H9 (cell line): ENCODE data around the gene ODAD3. TPM values are rescaled to one million over a fixed set of nuclear protein-coding genes. Genes with fewer than 3 reads are reported as not detected.
A peak's percentile ranks its signal among the peaks of the same experiment; 100 is the strongest.

Source experiments
- DNase-seq: peaks from one replicate; pipeline ENCODE4 v3.0.0-alpha.2; 2017
- H2AFZ ChIP-seq: one replicate; pipeline ENCODE4 v1.6.1; 2013; ENCODE audit warnings: mild to moderate bottlenecking, low read length, control low read depth, moderate library complexity
- H2AK5ac ChIP-seq: 2 replicates; pipeline ENCODE4 v1.6.1; 2013; ENCODE audit warnings: low read length, control low read depth, mixed read lengths; ENCODE audit not compliant: insufficient read length
- H2BK120ac ChIP-seq: one replicate; pipeline ENCODE4 v1.6.1; 2013; ENCODE audit warnings: low read depth, mild to moderate bottlenecking, low read length, control low read depth, inconsistent platforms; ENCODE audit not compliant: poor library complexity, severe bottlenecking
- H2BK12ac ChIP-seq: 2 replicates; pipeline ENCODE4 v1.6.1; 2013; ENCODE audit warnings: low read length, control low read depth, mixed read lengths, low read depth; ENCODE audit not compliant: insufficient read length
- H2BK15ac ChIP-seq: 2 replicates; pipeline ENCODE4 v1.6.1; 2013; ENCODE audit warnings: low read depth, low read length, control low read depth
- H2BK20ac ChIP-seq: one replicate; pipeline ENCODE4 v1.6.1; 2013; ENCODE audit warnings: low read depth, mild to moderate bottlenecking, low read length, control low read depth, inconsistent platforms; ENCODE audit not compliant: poor library complexity, severe bottlenecking
- H2BK5ac ChIP-seq: 2 replicates; pipeline ENCODE4 v1.6.1; 2013; ENCODE audit warnings: low read length, control low read depth, mixed read lengths; ENCODE audit not compliant: insufficient read length
- H3K14ac ChIP-seq: 2 replicates; pipeline ENCODE4 v1.6.1; 2013; ENCODE audit warnings: low read length, control low read depth; ENCODE audit not compliant: insufficient read depth
- H3K18ac ChIP-seq: 2 replicates; pipeline ENCODE4 v1.6.1; 2013; ENCODE audit warnings: low read depth, mild to moderate bottlenecking, mixed read lengths, low read length, control low read depth; ENCODE audit not compliant: insufficient read length
- H3K23ac ChIP-seq: 2 replicates; pipeline ENCODE4 v1.6.1; 2013; ENCODE audit warnings: low read length, control low read depth, mixed read lengths, low read depth; ENCODE audit not compliant: insufficient read length
- H3K23me2 ChIP-seq: 2 replicates; pipeline ENCODE4 v1.6.1; 2013; ENCODE audit warnings: low read depth, mild to moderate bottlenecking, mixed read lengths, low read length, control low read depth; ENCODE audit not compliant: insufficient read length, poor library complexity, severe bottlenecking
- H3K27ac ChIP-seq: 2 replicates; pipeline ENCODE4 v1.5.1; 2013; ENCODE audit warnings: low read length, control low read depth, mixed read lengths, low read depth; ENCODE audit not compliant: insufficient read length
- H3K27me3 ChIP-seq: 2 replicates; pipeline ENCODE4 v1.6.1; 2013; ENCODE audit warnings: low read length, control low read depth, inconsistent platforms; ENCODE audit not compliant: insufficient read depth
- H3K4ac ChIP-seq: 2 replicates; pipeline ENCODE4 v1.6.1; 2013; ENCODE audit warnings: low read depth, mild to moderate bottlenecking, control low read depth, inconsistent platforms, low read length, moderate library complexity
- H3K4me1 ChIP-seq: 2 replicates; pipeline ENCODE4 v1.6.1; 2013; ENCODE audit warnings: low read length, control low read depth, inconsistent platforms; ENCODE audit not compliant: insufficient read depth
- H3K4me2 ChIP-seq: 2 replicates; pipeline ENCODE4 v1.6.1; 2013; ENCODE audit warnings: low read length, control low read depth, mixed read lengths; ENCODE audit not compliant: insufficient read length, insufficient read depth
- H3K56ac ChIP-seq: 2 replicates; pipeline ENCODE4 v1.6.1; 2013; ENCODE audit warnings: low read depth, mild to moderate bottlenecking, mixed read lengths, low read length, control low read depth; ENCODE audit not compliant: insufficient read length
- H3K79me1 ChIP-seq: 2 replicates; pipeline ENCODE4 v1.6.1; 2013; ENCODE audit warnings: low read depth, mild to moderate bottlenecking, moderate library complexity, low read length, control low read depth, inconsistent platforms; ENCODE audit not compliant: insufficient read depth, poor library complexity, severe bottlenecking
- H3K79me2 ChIP-seq: 2 replicates; pipeline ENCODE4 v1.6.1; 2013; ENCODE audit warnings: low read length, control low read depth, inconsistent platforms; ENCODE audit not compliant: insufficient read depth
- H3K9ac ChIP-seq: 2 replicates; pipeline ENCODE4 v1.6.1; 2013; ENCODE audit warnings: low read length, control low read depth, mixed read lengths; ENCODE audit not compliant: insufficient read length; ENCODE audit errors: extremely low read depth
- H3K9me3 ChIP-seq: one replicate; pipeline ENCODE4 v1.6.1; 2013; ENCODE audit warnings: low read depth, low read length, inconsistent platforms; ENCODE audit not compliant: control insufficient read depth
- H3T11ph ChIP-seq: one replicate; pipeline ENCODE4 v1.6.1; 2013; ENCODE audit warnings: mild to moderate bottlenecking, low read length, control low read depth, inconsistent platforms
- H4K20me1 ChIP-seq: one replicate; pipeline ENCODE4 v1.6.1; 2013; ENCODE audit not compliant: control insufficient read depth, insufficient read length, insufficient read depth
- H4K5ac ChIP-seq: 2 replicates; pipeline ENCODE4 v1.6.1; 2013; ENCODE audit warnings: low read depth, mild to moderate bottlenecking, mixed read lengths, low read length, control low read depth; ENCODE audit not compliant: insufficient read length
- H4K8ac ChIP-seq: replicated peaks from 2 replicates; pipeline ENCODE4 v1.6.1; 2013; ENCODE audit warnings: low read length, control low read depth, mixed read lengths, low read depth; ENCODE audit not compliant: insufficient read length
- H4K91ac ChIP-seq: 2 replicates; pipeline ENCODE4 v1.6.1; 2013; ENCODE audit warnings: low read depth, mild to moderate bottlenecking, moderate library complexity, mixed read lengths, low read length, control low read depth; ENCODE audit not compliant: insufficient read length
- H3K27ac Mint-ChIP-seq, 3 experiments: 2 replicates in 2 of 3; 3 replicates in 1 of 3; pipeline ENCODE4 v1.8.0; 2020 to 2021; ENCODE audit warnings: mixed read lengths in 3 of 3, mild to moderate bottlenecking in 1 of 3, moderate library complexity in 1 of 3
- H3K27me3 Mint-ChIP-seq: 2 replicates; pipeline ENCODE4 v1.8.0; 2021; ENCODE audit warnings: low read depth, mild to moderate bottlenecking, moderate library complexity, mixed read lengths
- H3K36me3 Mint-ChIP-seq, 3 experiments: 2 replicates in 2 of 3; 3 replicates in 1 of 3; pipeline ENCODE4 v1.8.0; 2020 to 2021; ENCODE audit warnings: low read depth in 3 of 3, mixed read lengths in 3 of 3; ENCODE audit not compliant: insufficient read depth in 1 of 3
- H3K4me1 Mint-ChIP-seq, 2 experiments: 2 replicates each; pipeline ENCODE4 v1.8.0; 2020; ENCODE audit warnings: mixed read lengths in 2 of 2
- H3K4me3 Mint-ChIP-seq, 2 experiments: 2 replicates in 1 of 2; 3 replicates in 1 of 2; pipeline ENCODE4 v1.8.0; 2020 to 2021; ENCODE audit warnings: mild to moderate bottlenecking in 2 of 2, mixed read lengths in 2 of 2, moderate library complexity in 1 of 2
- H3K9me3 Mint-ChIP-seq, 2 experiments: 2 replicates in 1 of 2; 3 replicates in 1 of 2; pipeline ENCODE4 v1.8.0; 2020; ENCODE audit warnings: mild to moderate bottlenecking in 2 of 2, mixed read lengths in 2 of 2, moderate library complexity in 1 of 2
- CTCF ChIP-seq: fragments of 200-600 bp; sonication (generic); conservative IDR thresholded peaks from 3 replicates; pipeline ENCODE4 v1.8.0; 2021; ENCODE audit warnings: antibody characterized with exemption, mild to moderate bottlenecking
- WGBS: extraction: QIAGEN DNeasy Blood & Tissue Kit; methylation state at CpG from one replicate; pipeline ENCODE4 v1.1.7; 2013; ENCODE audit warnings: missing lambda C conversion rate, low lambda C conversion rate, mixed read lengths; ENCODE audit not compliant: insufficient read length; ENCODE audit errors: extremely low coverage; 5-methylcytosine and 5-hydroxymethylcytosine counted together
- total RNA-seq: library from RNA; stranded (reverse); gene quantifications from 2 replicates; pipeline ENCODE4 v1.2.1, GENCODE V29; 2021

ODAD3 gene
- total RNA-seq, 1 experiment from 2014 or later, result 2.5 TPM

DNA sequence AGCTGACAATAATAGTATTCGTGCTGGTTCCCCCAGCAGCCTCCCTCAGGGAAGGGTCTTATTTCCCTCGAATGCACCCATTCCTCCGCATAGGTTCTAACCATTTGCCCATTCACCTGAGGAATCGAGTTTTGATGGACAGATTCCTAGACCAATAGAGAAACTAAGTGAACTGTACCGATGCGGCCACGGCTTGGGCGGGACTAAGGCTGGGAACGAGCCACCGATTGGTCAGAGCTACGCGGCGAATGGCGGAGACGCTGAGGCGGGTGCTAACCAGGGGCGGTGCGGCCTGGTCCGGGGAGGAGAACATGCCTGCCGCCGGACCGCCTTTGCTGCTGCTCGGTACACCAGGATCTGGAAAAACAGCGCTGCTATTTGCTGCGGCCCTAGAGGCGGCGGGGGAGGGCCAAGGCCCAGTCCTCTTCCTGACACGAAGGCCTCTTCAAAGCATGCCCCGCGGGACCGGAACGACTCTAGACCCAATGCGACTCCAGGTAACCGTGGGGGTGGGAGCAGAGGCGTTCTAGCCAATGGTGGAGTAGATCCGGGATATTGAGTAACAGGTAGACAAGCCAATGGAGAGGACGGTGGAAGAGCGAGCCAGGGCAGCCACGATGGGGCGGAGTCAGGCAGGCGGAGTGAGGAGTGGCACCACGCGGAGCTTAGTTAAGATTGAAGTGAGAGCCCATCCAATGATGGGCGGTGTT, 60.3 kb downstream of the ODAD3 start, which contains the start of gene SWSAP1:
Gene SWSAP1, plus strand, starts transcription at position 234 of the 710 bp plus-strand sequence. Its CDS starts 15 bp downstream, at position 249.
- no peak within 1 kb of the TSS for H3K56ac ChIP-seq
- WGBS, result no CpG with 5 or more reads among the region's 44 CpGs
- no peak for TF ChIP-seq CTCF

More for the DNA sequence above, 60.3 kb downstream of the ODAD3 start, which contains the start of gene SWSAP1:
- peak within 1 kb of the TSS; percentile 22 for H3K27ac ChIP-seq
- no peaks in the 10 kb centered on the region for H3K4me1 ChIP-seq
- no peak within 1 kb of the TSS for H2BK20ac ChIP-seq
- no peak within 1 kb of the TSS for H3K23ac ChIP-seq
- no peak within 1 kb of the TSS for H4K8ac ChIP-seq
- peak; percentile 99 for DNase-seq
- H4K20me1 ChIP-seq, result no peaks in the 10 kb centered on the region
- Mint-ChIP-seq H3K27ac (peak within 1 kb of the TSS in 1 of 3 experiments; percentile 68; a peak in 3 of 7 replicates), H3K4me3 (no peak within 1 kb of the TSS), H3K27me3 (no peaks in the 10 kb centered on the region), H3K36me3 (peaks cover 3 to 27% (median 19%) of the 10 kb centered on the region in 3 experiments; a peak in 6 of 7 replicates), H3K4me1 (peaks cover 6 to 21% of the 10 kb centered on the region in 2 experiments), H3K9me3 (no peaks in the 10 kb centered on the region)
- H3T11ph ChIP-seq, result no peak within 1 kb of the TSS
- H2AFZ ChIP-seq, result no peak within 1 kb of the TSS
- H3K4me2 ChIP-seq, result peak within 1 kb of the TSS; percentile 69
- H3K79me1 ChIP-seq, result no peaks in the 10 kb centered on the region
- no peak within 1 kb of the TSS for H4K91ac ChIP-seq
- no peaks in the 10 kb centered on the region for H3K23me2 ChIP-seq
- no peaks in the 10 kb centered on the region for H3K9me3 ChIP-seq
- H3K14ac ChIP-seq, result peak within 1 kb of the TSS; percentile 95; the same call in 1 of the 2 replicates
- no peak within 1 kb of the TSS for H3K4ac ChIP-seq
- H2BK120ac ChIP-seq, result no peak within 1 kb of the TSS
- H2BK5ac ChIP-seq, result no peak within 1 kb of the TSS
- H2AK5ac ChIP-seq, result no peak within 1 kb of the TSS
- no peaks in the 10 kb centered on the region for H3K79me2 ChIP-seq
- no peak within 1 kb of the TSS for H2BK12ac ChIP-seq
- H2BK15ac ChIP-seq, result no peak within 1 kb of the TSS
- H3K27me3 ChIP-seq, result no peaks in the 10 kb centered on the region
- no peak within 1 kb of the TSS for H4K5ac ChIP-seq
- peak within 1 kb of the TSS; percentile 76 for H3K9ac ChIP-seq
- H3K18ac ChIP-seq, result peak within 1 kb of the TSS; percentile 91
